SIG-M5 treated with dmso at 0.1 percent for 504 hours (cell line): Measurements from ENCODE around the gene TGM5.
"Not testable (repeated sequence)": the region's sequence is repeated elsewhere in the genome, so short reads cannot be mapped to it uniquely, and the experiment has no call there.

Experiments used
- DNase-seq: peaks from one replicate; lab custom pipeline; 2025; ENCODE audit not compliant: unreplicated experiment; lab: John Stamatoyannopoulos, UW

TGM5 gene

DNA sequence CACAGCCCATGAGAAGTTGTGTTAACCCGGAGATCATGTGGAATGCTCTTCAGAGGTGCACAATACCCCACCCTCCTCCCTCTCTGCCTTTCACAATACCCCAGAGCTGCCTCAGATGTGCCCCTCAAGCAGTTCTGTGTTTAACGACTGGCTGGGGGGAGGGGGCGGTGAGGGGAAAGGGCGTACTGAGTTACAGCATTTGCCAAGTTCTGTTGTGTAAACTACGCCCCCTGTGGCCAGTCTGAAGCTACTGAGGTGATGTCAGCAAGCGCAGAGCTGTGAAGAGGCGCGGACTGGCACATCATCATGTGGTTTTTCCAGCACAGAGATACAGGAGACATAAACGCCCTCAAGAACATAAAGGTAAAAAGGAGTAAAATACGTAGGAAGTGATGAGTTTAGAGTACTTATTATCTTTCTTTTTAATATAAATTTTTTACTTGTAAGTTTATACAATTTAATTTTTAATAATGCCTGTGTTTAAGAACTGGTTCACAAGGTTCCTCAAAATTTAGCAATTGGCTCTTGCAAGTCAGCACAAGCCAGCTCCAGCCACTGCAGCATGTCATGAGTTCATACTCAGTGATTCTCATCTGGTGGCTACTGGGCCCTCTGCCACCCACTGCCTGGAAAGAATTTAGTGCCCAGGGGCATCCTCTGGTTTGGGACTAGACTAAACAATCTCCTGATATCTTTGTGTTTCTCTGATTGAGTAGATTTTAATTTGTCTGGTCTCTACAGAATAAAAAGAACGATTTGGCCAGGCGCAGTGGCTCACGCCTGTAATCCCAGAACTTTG is 47.6 kb downstream of the TGM5 start:
- no peak for DNase-seq

GRCh38 chr15:43215961-43216360 is 50.8 kb downstream of the TGM5 start:
- DNase-seq = no peak

DNA sequence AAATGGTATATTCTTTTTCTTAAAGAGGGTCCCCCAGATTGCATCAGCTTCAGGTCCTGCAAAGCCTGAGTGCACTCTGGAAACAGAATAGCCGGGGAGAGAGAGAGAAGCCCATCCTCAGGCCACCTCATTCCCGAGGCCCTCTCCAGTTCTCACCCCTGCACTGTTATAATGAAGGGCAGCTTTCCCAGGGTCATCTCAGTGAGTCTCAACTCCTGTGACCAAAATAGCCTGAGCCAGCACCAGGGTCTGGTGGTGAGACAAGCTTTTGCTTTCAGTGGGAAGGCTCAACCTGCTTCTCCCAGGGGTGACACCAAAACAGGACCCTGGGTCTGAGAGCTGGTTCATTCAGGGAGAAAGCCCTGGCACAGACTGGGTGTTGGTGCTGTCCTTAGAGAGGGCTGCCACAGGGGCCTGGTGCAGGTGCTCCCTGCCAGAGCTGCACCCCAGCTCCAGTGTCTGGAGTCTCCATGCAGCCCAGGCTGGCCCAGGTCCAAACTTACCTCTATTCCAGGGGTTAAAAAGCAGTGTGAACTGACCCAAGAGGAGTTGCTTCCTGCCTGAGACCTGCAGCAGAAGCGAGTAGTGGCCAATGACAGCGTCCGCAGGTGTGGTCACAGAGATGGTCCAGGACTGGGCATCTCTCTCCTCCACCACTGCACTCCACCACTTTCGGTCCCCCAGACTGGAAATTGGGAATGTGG is 52.0 kb downstream of the TGM5 start:
- no peak for DNase-seq

GRCh38 chr15:43214169-43214568 is 52.6 kb downstream of the TGM5 start:
- DNase-seq = no peak

DNA sequence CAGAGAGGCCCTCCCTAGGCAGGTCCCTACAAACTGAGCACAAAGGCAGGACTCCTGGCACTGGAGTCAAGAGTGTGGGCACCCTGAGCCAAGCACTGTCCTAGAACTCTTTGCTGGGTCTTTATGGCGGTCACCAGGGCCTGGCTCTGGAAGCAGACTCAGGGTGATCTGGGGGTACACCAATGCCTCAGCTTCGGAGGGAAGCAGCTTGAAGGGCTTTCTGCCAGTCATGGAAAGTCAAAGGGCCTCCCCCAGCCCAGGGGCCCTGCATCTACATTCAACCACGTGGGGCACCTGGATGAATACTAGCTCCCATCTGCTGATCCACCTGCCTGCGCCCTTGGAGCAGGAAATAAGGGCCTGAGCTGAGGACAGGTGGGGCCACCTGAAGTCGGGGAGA is 53.3 kb downstream of the TGM5 start:
- no peak for DNase-seq

DNA sequence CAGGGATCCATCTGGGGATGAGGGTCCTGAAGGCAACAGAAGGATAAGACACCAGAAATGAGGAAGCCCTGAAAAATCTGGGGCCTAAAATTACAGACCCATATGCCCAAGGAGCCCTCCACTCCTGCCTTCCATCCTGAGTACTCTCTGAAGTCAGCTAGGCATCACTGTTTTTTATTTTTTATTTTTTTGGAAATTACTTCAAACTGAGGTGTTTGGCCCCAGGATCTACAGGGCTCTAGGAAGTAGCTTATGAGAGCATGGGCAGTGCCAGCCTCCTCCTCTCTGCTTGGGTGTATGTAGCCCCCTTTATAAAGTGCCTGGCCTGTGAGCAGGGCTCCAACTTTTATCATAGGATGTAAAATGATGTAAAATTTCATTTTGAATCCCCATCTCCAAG is 53.8 kb downstream of the TGM5 start:
- DNase-seq = no peak

- no peak for DNase-seq
Measured at GRCh38 chr15:43212299-43212698, 54.4 kb downstream of the TGM5 start.

DNA sequence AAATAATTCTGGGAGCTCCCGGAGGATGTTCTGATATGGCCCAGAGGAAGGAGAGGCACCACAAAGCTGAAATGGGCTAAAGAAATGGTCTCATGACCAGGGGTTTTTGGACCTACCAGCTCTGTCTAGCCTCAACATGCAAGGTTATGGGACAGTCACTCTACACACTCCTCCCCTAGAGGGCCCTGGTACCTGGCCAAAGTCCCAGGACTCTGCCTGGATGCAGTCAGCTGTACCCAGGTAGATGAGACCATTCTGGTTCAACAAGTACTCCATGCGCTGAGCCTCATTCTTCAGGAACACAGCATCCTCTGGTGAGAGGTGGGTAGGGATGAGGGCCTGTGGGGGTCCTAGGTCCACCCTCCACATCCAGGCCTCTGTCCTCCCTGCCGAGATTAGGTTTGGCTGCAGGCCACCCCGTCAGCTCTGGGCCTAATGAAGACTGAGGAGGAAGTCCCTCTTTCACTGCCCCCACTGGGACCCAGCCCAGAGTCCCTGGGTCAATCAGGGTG is 55.4 kb downstream of the TGM5 start:
- DNase-seq = no peak

DNA sequence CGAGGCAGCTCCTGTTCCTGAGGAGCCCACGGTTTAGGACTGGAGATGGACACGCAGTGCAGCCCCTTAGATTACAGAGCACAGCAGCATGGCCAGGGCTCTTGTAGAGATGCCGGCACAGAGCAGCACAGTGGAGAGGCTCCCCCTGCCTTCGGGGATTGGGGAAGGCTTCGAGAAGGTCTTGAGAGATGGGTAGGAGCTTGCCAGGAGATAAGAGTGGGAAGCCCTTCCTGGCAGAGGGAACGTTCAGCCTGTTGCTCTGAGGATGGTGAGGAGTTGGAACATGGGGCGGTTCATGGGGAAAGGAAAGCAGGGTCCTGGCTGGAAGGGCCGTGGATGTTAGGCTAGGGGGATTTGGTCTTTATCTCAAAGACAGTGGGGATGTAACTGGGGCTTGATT is 55.9 kb downstream of the TGM5 start:
- no peak for DNase-seq

DNA sequence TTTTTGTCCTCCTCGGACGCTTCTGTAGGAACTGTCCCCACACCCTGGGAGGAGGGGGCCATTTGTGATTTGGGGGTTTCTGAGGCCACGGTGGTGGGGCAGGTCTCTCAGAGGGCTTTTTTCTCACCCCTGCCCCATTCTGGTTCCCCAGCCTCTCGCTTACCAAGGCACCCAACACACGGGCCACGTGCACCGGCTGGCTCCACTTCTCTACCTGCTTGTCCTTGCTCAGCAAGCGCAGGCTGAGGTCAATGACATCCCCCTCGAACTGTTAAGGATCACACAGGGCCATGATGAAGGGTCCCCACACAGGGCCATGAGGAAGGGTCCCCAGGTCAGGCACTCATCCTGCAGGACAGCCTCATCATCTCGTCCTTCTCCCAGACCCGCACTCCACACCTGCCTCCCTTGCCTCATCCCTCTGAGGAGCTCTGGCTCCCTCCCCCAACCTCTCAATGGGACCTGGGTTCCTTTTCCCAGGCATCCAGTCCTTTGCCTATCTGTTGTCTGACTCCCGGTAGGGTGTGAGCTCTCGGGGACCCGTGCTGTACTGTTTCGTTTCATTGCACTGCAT is 56.5 kb downstream of the TGM5 start:
- no peak for DNase-seq

DNA sequence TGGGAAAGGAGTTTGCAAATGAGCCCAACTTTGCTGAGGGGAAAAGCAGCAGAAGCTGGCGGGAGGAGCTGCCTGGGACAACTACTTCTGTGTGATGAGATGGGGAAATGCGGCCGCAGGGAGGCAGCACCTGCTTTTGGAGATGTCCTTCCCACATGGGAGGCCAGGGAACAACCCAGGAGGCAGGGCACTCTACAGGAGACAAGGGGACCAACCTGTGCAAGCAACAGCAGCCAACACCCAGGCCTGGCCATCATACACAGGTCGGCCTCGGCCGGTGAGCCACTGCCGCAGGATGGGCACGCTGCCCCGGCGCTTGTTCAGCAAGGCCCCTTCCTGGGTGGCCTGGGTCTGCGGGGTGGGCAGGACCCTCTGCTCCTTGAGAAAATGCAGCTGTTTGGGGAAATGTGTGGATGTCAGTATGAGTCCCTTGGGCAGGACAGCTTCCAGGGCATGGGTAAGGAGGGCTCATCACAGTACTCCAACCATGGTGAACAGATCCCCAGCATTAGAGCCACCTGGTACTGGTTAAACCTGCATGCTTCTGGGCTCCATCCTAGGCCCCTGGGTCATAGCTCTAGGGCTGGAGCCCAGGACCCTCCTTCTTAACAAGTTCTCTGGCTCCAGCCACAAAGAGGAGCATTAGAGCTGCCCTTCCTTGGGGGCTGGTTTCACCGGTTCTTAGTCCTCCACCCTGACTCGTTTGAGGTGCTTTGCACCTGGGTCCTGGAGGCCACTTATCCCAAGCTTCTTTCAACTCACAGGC is 57.5 kb downstream of the TGM5 start:
- no peak for DNase-seq

DNA sequence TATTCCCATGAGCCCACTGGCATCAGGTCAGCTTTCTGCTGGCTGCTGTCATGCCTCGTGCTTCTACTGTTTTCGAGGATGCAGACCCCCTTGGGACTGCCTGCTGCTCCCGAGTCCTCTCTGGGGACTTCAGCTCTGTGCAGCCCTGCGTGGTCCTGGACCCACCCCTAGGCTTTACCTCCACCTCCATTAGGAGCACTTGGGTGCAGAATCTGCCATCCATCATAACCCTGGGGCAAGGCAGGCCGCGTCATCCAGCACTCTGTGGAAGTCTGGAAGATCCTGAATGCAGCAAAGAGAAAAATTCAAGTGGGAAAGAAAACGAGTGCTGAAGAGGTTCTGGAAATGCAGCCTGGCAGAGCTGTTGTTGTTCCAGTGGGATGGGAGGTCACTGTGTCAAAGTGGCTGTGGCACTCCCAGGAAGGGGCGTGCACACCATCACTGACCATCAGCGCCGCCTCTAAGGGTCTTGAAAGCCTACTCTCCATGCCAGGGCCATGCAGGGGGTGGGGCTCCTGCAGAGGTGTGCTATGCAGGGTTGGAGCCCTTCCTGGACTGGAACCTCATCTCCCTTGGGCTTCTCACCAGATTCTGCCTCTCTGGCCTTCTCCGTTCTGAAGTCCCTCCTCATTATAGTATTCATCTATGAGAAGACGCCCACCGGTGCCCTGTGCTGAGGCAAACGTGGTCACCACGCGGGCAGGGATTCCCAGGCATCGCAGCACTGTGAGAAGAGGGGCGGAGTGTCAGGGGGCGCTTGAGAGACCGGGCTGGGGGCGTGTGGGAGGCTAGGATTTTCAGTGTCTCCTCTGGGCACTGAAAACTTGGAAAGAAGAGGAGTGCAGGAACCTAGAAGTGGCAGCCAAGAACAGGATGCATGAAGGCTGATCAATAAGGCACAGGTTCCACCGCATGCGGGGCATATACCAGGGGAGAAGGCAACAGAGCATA is 58.4 kb downstream of the TGM5 start:
- no peak for DNase-seq

- no peak for DNase-seq
Measured at GRCh38 chr15:43207024-43207423, 59.7 kb downstream of the TGM5 start.

DNA sequence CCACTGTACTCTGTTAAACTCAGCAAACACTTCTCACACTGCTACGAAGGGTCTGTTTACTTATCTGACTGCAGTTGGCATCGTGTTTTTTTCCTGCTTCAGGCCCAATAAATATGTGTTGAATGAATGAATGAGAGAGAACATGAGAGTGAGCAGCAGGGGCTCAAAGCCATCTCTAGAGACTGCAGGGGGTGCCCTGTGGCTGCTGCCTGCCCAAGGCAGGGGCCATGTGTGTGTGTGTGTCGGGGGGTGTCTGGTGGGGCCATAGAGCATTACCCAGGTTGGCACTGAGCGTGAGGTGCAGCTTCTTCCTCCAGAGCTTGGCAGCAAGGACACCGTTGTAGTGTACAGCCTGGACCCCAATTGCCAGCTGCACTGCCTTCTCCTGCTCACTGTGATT is 60.7 kb downstream of the TGM5 start:
- DNase-seq = no peak

GRCh38 chr15:43204016-43204901 is 62.5 kb downstream of the TGM5 start:
- peak; percentile 9 for DNase-seq

- no peak for DNase-seq
Measured at GRCh38 chr15:43199945-43200488, 66.7 kb downstream of the TGM5 start.

- no peak for DNase-seq
Measured at GRCh38 chr15:43198992-43199391, 67.7 kb downstream of the TGM5 start.

GRCh38 chr15:43198556-43198955 is 68.2 kb downstream of the TGM5 start:
- not testable (repeated sequence) for DNase-seq

DNA sequence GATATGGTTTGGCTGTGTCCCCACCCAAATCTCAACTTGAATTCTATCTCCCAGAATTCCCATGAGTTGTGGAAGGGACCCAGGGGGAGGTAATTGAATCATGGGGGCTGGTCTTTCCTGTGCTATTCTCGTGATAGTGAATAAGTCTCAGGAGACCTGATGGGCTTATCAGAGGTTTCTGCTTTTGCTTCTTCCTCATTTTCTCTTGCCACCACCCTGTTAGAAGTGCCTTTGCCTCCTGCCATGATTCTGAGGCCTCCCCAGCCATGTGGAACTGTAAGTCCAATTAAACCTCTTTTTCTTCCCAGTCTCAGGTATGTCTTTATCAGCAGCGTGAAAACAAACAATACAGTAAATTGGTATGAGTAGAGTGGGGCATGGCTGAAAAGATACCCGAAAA is 69.0 kb downstream of the TGM5 start:
- not testable (repeated sequence) for DNase-seq
